Stimulated activated naive B cell treated with anti-CD40 and anti-IgM and Interleukin-4, amounts not matched to agents 10 μg/mL and 1 μg/mL and 100 μg/mL, for 72 hours (primary cell): ENCODE data around the gene CALHM4.

ENCODE experiments used
- ATAC-seq, 2 donors: fragments of 150-1000 bp; cut with Tn5 transposase; replicated peaks; 2 replicates each; pipeline ENCODE4 v1.10.0; 2021; ENCODE audit warnings: moderate library complexity in 1 of 2
- DNase-seq: peaks from one replicate; pipeline ENCODE4 v3.0.0; 2021
- H3K27ac Mint-ChIP-seq: one replicate; pipeline ENCODE4 v1.8.0; 2022; ENCODE audit warnings: mild to moderate bottlenecking, mixed read lengths
- H3K27me3 Mint-ChIP-seq, 2 donors: one replicate each; pipeline ENCODE4 v1.8.0; 2022; ENCODE audit warnings: mixed read lengths in 2 of 2
- H3K36me3 Mint-ChIP-seq, 2 donors: one replicate each; pipeline ENCODE4 v1.8.0; 2022; ENCODE audit warnings: mixed read lengths in 2 of 2, mild to moderate bottlenecking in 1 of 2
- H3K4me1 Mint-ChIP-seq, 2 donors: one replicate each; pipeline ENCODE4 v1.8.0; 2022; ENCODE audit warnings: mixed read lengths in 2 of 2, mild to moderate bottlenecking in 1 of 2
- H3K4me3 Mint-ChIP-seq, 2 donors: one replicate each; pipeline ENCODE4 v1.8.0; 2022; ENCODE audit warnings: mild to moderate bottlenecking in 2 of 2, mixed read lengths in 2 of 2, moderate library complexity in 1 of 2
- H3K9me3 Mint-ChIP-seq, 2 donors: one replicate each; pipeline ENCODE4 v1.8.0; 2022; ENCODE audit warnings: mixed read lengths in 2 of 2, mild to moderate bottlenecking in 1 of 2

Gene CALHM4

DNA sequence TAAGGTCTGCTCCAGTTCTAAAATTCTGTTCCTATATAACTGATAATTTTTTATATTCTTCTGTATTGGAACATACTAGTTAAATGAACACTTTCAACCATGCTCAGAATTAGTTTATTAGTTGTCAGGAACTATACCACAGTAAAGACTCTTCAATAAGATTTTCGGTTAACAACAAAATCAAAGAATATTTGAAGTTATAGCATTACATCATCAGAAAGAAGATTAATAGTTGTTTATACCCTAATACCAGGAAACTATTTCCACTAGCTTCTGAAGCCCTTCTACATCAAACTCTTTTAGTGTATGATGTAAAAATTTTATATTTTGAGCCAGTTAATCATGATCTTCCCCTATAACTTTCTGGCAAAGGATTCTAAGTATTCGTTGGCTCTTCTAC is 6.6 kb downstream of the CALHM4 start:
- Mint-ChIP-seq H3K36me3 (no peaks in the 10 kb centered on the region), H3K4me3 (no peak overlapping the region), H3K9me3 (no peaks in the 10 kb centered on the region), H3K27ac (no peak overlapping the region), H3K4me1 (peaks cover 5 to 9% of the 10 kb centered on the region in 2 donors), H3K27me3 (peaks cover 20 to 22% of the 10 kb centered on the region in 2 donors)
- no peak for DNase-seq
- no peak for ATAC-seq

DNA sequence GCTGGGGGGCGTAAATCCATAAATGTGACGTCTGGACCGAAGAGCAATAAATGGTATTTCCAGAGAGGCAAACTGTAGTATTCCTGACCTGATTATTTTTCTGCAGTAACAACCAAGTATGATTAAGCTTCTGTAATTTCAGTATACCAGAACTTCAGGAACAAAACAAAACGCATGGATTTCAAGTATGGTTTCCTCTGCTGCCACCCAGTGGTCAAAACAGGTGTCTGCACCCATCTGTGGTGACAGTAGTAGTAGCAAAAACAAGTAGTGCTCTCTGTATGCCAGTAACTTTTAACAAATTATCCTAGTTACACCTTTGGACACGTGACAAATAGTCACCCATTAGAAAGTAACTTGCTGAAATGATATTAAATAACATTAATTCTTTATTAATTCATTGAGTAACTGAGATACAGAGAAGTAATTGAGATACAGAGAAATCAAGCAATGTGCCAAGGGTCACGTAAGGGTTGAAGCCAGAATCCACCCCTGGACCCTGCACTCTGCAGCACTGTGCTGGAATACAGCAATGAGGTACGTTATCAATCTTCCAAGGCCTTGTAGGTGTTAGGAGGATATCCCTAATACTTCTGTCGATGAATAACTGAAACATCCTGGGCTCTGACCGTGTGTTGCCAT is 7.9 kb downstream of the CALHM4 start:
- ATAC-seq (peak; percentile 73 to 75), DNase-seq (peak; percentile 27)
- Mint-ChIP-seq H3K4me1 (peaks cover 5 to 9% of the 10 kb centered on the region in 2 donors), H3K9me3 (no peaks in the 10 kb centered on the region), H3K27me3 (peaks cover 20 to 29% of the 10 kb centered on the region in 2 donors), H3K4me3 (no peak overlapping the region), H3K27ac (no peak overlapping the region), H3K36me3 (no peaks in the 10 kb centered on the region)

DNA sequence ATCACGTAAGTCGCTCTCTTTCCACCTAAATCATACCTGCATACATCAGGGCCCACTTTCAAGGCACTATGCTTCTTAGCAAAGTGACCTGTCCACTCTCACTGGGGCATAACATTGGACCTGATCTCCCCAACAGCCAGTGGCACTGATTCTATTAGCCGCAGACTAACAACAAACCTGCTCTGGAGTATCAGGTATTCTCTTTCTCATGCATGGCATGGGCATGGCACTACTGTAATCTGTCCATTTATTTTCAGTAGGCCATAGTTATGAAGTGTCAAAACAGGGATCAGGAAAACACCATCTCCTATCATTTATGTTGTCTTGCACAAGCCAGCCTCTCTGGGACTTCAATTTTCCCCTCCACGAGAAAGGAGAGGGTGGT is 8.5 kb downstream of the CALHM4 start:
- no peak for ATAC-seq
- no peak for DNase-seq
- Mint-ChIP-seq H3K27me3 (peaks cover 20 to 29% of the 10 kb centered on the region in 2 donors), H3K27ac (no peak overlapping the region), H3K4me3 (no peak overlapping the region), H3K4me1 (peaks cover 5 to 9% of the 10 kb centered on the region in 2 donors), H3K36me3 (no peaks in the 10 kb centered on the region), H3K9me3 (no peaks in the 10 kb centered on the region)

DNA sequence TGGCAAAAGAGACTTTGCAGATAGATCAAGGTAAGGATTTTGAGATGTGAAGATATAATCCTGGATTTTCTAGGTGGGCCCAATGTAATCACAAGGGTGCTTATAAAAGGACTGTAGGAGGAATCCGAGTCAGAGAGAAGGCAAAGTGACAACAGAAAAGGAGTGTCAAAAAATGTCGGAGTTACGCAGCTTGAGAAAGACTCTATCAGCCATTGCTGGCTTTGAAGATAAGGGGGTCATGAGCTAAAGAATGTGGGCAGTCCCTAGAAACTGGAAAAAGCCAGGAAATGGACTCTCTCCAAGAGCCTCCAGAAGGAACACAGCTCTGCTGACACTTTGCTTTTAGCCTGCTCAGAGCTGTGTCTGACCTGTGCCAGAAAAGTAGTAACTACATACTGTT is 9.1 kb downstream of the CALHM4 start:
- H3K27ac Mint-ChIP-seq, result no peak overlapping the region
- DNase-seq (no peak), ATAC-seq (no peak)
- H3K27me3 Mint-ChIP-seq, result peaks cover 20 to 29% of the 10 kb centered on the region in 2 donors
- H3K36me3 Mint-ChIP-seq, result no peaks in the 10 kb centered on the region
- no peaks in the 10 kb centered on the region for H3K9me3 Mint-ChIP-seq
- H3K4me1 Mint-ChIP-seq, result peaks cover 5 to 9% of the 10 kb centered on the region in 2 donors
- H3K4me3 Mint-ChIP-seq, result no peak overlapping the region

DNA sequence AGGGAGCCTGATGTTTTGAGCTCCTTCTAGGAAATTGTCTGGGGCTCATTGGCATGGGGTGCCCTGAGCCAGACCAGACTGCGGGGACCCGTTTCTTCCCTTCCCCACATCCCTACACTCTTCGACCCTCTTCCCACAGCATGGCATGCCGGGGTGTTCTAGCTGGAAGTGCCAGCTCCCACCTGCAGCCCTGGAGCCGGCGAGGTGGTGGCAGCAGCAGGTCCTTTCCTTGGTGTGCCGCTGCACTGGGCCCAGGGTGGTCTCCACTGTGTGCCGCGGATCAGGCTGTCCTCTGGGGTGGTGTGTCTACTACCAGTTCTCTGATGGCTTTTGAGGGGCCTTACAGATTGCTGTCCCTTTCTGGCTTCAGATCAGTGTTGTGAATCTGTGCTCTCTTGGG is 10.3 kb downstream of the CALHM4 start:
- H3K4me1 Mint-ChIP-seq, result peaks cover 6 to 11% of the 10 kb centered on the region in 2 donors
- no peak overlapping the region for H3K4me3 Mint-ChIP-seq
- no peak for DNase-seq
- ATAC-seq, result no peak
- H3K9me3 Mint-ChIP-seq, result no peaks in the 10 kb centered on the region
- H3K27me3 Mint-ChIP-seq, result peaks cover 17 to 29% of the 10 kb centered on the region in 2 donors
- no peak overlapping the region for H3K27ac Mint-ChIP-seq
- no peaks in the 10 kb centered on the region for H3K36me3 Mint-ChIP-seq

DNA sequence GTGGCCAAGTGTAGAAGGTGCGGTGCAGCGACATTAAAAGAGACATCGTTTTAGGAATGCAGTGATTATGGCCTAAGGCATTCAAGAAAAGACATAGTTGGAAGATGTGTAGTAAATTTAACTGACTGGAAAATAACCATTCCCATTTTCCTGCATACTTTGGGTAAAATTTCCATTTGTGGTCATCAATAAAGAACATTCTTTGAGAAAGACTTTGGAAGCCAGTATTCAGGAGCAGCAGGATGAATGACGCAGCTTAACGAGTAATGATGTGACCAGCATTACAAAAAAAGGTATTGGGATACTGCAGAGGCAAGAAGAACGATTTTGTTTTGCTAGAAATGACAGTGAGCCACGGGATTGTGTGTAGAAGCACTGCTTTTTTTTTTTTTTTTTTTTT is 10.8 kb downstream of the CALHM4 start:
- DNase-seq, result no peak
- ATAC-seq, result no peak
- no peaks in the 10 kb centered on the region for H3K36me3 Mint-ChIP-seq
- H3K4me3 Mint-ChIP-seq, result no peak overlapping the region
- H3K27me3 Mint-ChIP-seq, result peaks cover 17 to 29% of the 10 kb centered on the region in 2 donors
- H3K9me3 Mint-ChIP-seq, result no peaks in the 10 kb centered on the region
- no peak overlapping the region for H3K27ac Mint-ChIP-seq
- peaks cover 10 to 16% of the 10 kb centered on the region in 2 donors for H3K4me1 Mint-ChIP-seq

DNA sequence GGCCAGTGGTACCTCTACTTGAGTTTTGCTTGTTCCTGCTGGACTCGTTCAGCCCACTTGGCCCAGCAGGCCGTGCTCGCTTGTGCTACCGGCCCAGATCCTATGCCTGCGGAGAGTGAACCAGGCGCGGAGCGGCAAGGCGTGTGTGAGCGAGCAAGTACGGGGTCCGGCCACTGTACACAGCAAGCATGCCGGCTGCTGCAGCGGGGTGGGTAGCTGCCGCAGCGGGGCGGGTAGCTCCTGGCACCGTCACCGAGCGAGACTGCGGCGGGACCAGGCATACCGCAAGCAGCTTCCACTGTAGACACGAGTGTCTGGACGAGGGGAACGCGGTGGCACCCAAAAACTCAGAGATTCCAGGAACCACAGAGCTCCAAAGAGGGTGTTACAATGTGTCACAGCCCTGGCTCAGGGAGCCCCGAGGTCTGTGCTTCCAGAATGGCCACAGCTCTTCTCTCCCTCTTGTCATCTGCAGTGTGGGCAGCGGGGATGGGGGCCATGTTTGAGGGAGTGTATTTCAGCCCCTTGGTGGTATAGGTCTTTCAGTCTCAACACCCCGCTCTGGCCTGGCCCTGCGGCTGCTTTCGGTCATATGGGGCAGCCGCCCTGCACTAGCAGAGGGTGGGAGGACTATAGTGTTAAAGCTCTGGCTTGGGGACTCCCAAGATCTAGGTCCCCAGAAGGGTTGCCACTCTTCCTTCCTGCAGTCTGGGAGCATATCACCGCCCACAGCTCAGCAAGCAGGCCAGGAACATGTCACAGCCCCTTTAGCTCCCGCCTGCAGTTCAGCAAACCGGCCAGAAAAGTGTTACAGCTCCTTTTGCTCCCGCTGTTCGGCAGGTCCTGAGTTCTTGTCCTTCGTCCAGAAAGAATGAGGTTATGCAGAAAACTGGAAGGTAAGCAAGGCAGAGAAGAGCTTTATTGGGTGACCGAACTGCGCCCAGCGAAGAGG is 11.6 kb downstream of the CALHM4 start:
- Mint-ChIP-seq H3K4me1 (peaks cover 10 to 25% of the 10 kb centered on the region in 2 donors), H3K36me3 (no peaks in the 10 kb centered on the region), H3K9me3 (no peaks in the 10 kb centered on the region), H3K27ac (no peak overlapping the region), H3K27me3 (peaks cover 17 to 29% of the 10 kb centered on the region in 2 donors), H3K4me3 (peak overlapping the region; percentile 60 to 67)
- DNase-seq, result no peak
- peak; percentile 55 to 65 for ATAC-seq

DNA sequence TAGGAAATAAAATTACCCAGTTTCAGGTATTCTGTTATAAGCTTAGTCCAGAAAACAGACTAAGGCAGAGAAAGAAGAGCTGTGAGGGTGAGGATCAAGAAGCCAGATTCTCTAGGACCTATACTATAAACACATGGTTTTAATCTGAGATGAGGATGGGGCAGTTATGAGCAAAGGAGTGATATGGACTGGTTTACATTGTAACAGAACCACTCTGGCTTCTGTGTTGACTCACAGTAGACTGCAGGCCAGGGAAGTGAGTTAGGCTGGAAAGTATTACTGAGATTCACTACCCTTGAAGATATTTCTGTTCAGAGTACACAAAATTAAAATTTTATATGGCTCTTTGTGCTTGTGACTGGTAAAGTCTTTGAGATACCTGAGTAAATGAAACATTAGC is 14.6 kb downstream of the CALHM4 start:
- Mint-ChIP-seq H3K27ac (no peak overlapping the region), H3K4me1 (peaks cover 13 to 47% of the 10 kb centered on the region in 2 donors)

DNA sequence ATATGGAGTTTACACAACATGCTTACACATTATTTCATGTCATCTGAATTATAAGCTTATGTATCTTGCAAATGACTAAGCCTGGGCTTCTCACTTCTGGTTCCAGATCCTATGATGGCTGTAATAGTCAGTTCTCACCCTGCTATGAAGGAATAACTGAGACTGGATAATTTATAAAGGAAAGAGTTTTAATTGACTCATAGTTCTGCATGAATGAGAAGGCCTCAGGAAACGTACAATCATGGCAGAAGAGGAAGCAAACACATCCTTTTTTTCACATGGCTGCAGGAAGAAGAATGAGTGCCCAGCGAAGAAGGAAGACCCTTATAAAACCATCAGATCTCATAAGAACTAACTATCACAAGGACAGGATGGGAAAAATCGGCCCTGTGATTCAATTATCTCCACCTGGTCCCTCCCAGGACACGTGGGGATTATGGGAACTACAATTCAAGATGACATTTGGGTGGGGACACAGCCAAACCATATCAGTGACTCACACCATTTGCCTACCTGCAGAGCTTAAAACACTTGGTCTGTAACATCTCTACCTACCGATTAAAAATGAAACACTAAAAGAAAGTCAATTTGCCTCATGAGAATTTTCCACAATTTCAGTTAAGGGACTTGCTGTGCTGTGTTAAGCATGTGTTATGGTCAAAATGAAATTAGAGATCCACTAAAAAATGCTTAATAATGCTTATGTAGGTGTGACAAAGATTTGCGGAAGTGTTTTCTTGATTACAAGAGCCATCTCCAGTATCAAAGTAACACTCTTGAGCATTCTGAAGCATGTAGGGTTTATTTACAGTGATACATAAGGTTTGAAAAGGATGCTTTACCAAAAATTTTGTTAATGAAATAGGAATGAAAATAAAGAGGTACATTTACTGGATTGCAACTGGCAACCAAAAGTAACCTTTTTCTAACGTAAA is 15.5 kb downstream of the CALHM4 start:
- DNase-seq (no peak), ATAC-seq (no peak)
- Mint-ChIP-seq H3K4me3 (peak overlapping the region in 1 of 2 donors; percentile 11), H3K27me3 (peaks cover 1 to 15% of the 10 kb centered on the region in 2 donors), H3K36me3 (peaks cover 5 to 6% of the 10 kb centered on the region in 2 donors), H3K4me1 (peaks cover 16 to 49% of the 10 kb centered on the region in 2 donors), H3K9me3 (no peaks in the 10 kb centered on the region), H3K27ac (no peak overlapping the region)

More for the DNA sequence above, 14.6 kb downstream of the CALHM4 start:
- ATAC-seq, result no peak
- no peaks in the 10 kb centered on the region for H3K9me3 Mint-ChIP-seq
- no peak overlapping the region for H3K4me3 Mint-ChIP-seq
- H3K27me3 Mint-ChIP-seq, result peaks cover 9 to 21% of the 10 kb centered on the region in 2 donors
- peaks cover 3% of the 10 kb centered on the region in 2 donors for H3K36me3 Mint-ChIP-seq
- DNase-seq, result no peak

DNA sequence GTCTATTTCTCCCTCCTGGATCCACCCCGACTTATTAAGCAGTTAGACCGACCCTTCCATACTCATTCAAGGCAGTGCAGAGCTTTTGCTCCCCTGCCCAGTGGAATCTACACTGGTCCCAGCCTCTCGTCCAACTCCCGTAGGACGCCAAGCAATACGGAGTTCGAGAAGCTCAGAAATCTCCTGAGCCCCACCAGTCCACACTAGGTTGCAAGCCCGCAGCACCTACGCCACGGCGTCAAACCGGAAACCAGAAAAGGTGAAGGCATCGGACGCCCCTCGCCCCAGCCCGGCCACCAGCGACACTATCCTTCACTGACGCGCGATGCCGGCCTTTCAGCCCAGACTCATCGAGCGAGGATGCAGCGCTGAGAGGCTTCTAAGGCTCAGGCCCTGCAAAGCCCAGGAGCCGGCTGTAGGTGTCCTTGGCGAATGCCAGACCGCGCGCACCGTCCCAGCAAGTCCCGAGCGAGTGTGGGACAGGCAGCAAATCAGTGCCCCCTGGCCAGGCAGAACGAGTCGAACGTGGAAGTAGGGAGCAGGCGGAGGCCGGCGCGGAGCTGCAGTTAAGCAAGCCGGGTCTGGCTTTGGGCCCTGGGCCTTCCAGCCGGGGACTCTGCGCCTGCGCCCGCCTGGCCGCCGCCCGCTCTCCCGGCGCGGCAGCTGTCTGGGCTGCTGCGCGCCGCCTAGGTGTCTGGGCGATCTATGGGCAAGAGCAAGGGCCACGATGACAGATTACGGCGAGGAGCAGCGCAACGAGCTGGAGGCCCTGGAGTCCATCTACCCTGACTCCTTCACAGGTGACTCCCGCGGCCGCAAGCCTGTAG is 17.5 kb downstream of the CALHM4 start, which contains the start of gene RWDD1:
RWDD1 (plus strand) TSS at position 649 of the 827 bp plus-strand sequence; CDS start at position 728, 79 bp downstream.
- Mint-ChIP-seq H3K9me3 (no peaks in the 10 kb centered on the region), H3K4me1 (peaks cover 17 to 48% of the 10 kb centered on the region in 2 donors)

DNA sequence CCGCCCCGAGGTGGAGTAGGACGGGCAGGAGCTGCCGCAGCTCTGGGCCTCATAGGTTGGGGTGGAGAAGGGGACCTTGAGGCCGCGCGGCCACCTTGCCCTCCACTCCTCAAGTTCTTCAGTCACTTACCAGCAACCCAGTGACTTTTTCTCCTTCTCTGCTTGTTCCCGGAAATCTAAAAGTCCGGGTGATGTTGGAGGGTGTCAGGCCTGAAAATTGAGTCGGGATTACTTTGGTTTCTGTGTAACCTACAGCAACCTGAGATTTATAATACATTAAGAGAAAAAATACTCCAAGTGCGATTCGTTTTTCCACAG is 18.1 kb downstream of the CALHM4 start:
- Mint-ChIP-seq H3K4me1 (peaks cover 21 to 54% of the 10 kb centered on the region in 2 donors), H3K27ac (peak overlapping the region; percentile 99), H3K9me3 (no peaks in the 10 kb centered on the region), H3K36me3 (peaks cover 19 to 26% of the 10 kb centered on the region in 2 donors), H3K4me3 (peak overlapping the region; percentile 98 to 100), H3K27me3 (no peaks in the 10 kb centered on the region)
- DNase-seq (no peak), ATAC-seq (no peak)

More for the DNA sequence above, 17.5 kb downstream of the CALHM4 start, which contains the start of gene RWDD1:
- Mint-ChIP-seq H3K36me3 (peaks cover 14 to 21% of the 10 kb centered on the region in 2 donors), H3K27me3 (no peaks in the 10 kb centered on the region), H3K27ac (peak within 1 kb of the TSS; percentile 99), H3K4me3 (peak within 1 kb of the TSS; percentile 98 to 100)
- peak; percentile 91 to 97 for ATAC-seq
- peak; percentile 99 for DNase-seq

DNA sequence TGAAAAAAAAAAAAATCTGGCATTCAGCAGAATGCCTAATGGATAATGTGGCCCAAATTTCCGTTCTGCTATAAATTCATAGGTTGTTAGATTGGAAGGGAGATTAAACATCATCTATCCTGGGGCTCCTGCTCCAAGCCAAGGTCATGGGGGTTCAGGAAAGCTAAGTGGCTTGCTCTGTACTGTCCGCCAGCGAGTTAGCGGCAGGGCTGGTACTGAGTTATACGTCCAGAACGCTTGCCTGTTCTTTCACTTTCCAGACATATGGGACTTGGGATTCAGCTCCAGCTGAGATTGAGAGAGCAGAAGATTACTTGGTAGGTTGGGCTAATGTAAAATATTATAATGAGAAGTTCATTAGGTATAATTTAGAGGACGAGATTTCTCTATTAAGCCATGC is 18.6 kb downstream of the CALHM4 start:
- DNase-seq (no peak), ATAC-seq (no peak)
- no peaks in the 10 kb centered on the region for H3K9me3 Mint-ChIP-seq
- peaks cover 19 to 28% of the 10 kb centered on the region in 2 donors for H3K36me3 Mint-ChIP-seq
- H3K4me3 Mint-ChIP-seq, result peak overlapping the region; percentile 98 to 100
- H3K4me1 Mint-ChIP-seq, result peaks cover 22 to 58% of the 10 kb centered on the region in 2 donors
- H3K27ac Mint-ChIP-seq, result peak overlapping the region; percentile 99
- no peaks in the 10 kb centered on the region for H3K27me3 Mint-ChIP-seq

DNA sequence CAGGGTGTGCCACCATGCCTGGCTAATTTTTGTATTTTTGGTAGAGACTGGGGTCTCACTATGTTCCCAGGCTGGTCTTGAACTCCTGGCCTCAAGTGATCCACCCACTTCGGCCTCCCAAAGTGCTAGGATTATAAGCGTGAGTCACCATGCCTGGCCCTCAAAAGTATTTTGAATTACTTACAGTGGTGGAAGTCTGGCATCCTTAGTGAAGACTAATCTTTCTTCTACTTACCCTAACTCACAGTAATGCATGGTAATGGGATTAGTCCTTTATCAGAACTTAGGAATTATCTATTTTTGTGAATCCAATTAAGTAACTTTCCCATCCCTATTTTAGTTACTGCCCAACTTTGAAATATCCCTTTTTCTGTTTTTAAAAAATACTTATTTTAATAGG is 21.7 kb downstream of the CALHM4 start:
- Mint-ChIP-seq H3K27me3 (no peaks in the 10 kb centered on the region), H3K27ac (no peak overlapping the region), H3K36me3 (peaks cover 26 to 43% of the 10 kb centered on the region in 2 donors), H3K4me3 (no peak overlapping the region), H3K4me1 (peaks cover 22 to 42% of the 10 kb centered on the region in 2 donors), H3K9me3 (no peaks in the 10 kb centered on the region)
- DNase-seq, result no peak
- ATAC-seq, result no peak
